ENCODE results near the gene TRMT1. TPM values are rescaled to one million over a fixed set of nuclear protein-coding genes. Genes with fewer than 3 reads are reported as not detected.

Gene TRMT1
- total RNA-seq, 1 experiment from 2014 or later = 109 TPM

DNA sequence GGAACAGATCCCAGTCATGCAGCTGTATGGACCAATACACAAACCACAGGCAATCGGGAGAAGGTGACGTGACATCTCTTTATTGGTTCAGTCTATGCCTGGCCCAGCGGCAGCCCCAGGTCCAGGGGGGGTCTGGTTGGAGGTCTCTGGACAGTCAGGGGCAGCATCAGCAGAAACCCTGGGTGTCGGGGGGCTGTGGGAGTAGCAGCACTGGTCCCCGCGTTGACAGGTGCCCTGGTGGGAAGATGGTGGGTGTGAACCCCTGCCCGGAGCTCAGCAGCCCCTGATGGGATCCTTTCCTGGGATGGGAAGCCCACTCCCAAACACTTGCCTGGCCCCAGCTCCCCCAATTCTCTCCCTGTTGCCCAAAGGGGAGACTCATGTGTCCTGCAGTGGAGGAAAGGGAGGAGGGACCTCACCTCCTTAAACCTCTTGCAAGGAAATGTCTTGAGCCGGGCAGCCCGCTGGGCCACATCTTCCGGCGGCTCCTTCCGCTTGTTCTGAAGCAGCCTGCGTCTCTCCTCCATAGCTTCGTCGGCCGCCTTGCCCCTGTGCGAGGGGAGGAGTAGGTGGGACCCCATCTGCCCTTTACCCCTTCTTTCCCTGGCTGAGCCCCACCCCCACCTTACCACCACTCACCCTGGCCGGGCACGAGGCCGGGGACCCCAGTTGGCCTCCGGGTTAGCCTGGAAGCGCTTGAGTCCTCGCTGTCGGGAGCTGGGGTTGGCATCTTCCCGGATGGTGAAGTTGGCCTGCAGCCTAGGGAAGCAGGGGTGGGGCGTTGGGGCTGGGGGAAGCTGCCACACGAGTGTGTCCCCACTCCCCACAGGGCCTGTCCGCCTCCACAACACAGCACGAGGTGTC is 11.5 kb downstream of the TRMT1 start:
- H3K4me1 ChIP-seq (ENCODE audit: insufficient read depth, low read length, poor library complexity, severe bottlenecking) = no peaks in the 10 kb centered on the region
- intact Hi-C loops (cut with micrococcal nuclease; ENCODE audit: unreplicated experiment) = no loop called here
- no peak for DNase-seq (ENCODE audit: low spot score)
- no peaks in the 10 kb centered on the region for H3K9me3 ChIP-seq (ENCODE audit: low read depth, low read length, poor library complexity, severe bottlenecking)
- TSS peak; percentile 44 for BruUV-seq (replicated peaks)
- H3K4me3 ChIP-seq (ENCODE audit: low read depth, low read length, poor library complexity, severe bottlenecking) = no peak overlapping the region
- H3K27ac ChIP-seq (ENCODE audit: low read depth, low read length, poor library complexity, severe bottlenecking) = no peak overlapping the region
- TF ChIP-seq CTCF (conservative IDR thresholded peaks at IDR 0.05; ENCODE audit: low read depth, low read length) (peak; percentile 18; the same call in 1 of the 2 replicates), EZH2 (IDR thresholded peaks at IDR 0.05; ENCODE audit: borderline replicate concordance, low read depth, low read length, poor library complexity, severe bottlenecking) (no peak)
- H3K27me3 ChIP-seq (replicated peaks; ENCODE audit: insufficient read depth, low read depth, low read length, poor library complexity) = no peaks in the 10 kb centered on the region
- ChIA-PET CTCF (interaction anchor here (0.6 to 1.7 kb wide), 5 partner anchors 11 to 149 kb away, joined by 3 to 5 read pairs (median 4); no protein-coding TSS in a partner anchor), POLR2A (ENCODE audit: low non-redundant PET) (no interaction called here)
- H3K36me3 ChIP-seq (ENCODE audit: insufficient read depth, low read length, poor library complexity, severe bottlenecking) = peaks cover 19% of the 10 kb centered on the region

DNA sequence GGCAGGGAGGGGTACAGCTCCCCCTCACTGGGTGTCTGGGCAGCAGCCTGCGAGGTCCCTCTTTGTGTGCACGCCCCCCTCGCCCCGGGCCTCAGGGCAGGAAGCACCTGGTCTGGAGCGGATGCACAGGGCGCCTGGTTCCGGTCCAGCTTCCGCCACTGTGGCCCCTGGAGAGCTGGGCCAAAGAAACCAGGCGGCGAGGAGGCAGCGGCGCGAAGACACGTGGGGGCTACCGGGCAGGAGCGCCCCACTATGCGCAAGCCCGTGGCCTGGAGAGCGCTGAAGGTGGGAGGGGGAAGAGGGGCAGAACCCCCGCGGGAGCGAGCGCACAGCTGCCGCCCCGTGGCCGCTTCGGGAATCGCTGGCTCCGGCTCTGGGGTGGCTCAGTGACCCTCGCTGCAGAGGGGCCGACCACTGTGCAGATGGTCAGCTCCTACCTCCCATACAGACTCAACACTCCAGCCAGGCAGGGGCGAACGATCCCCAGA is 12.1 kb downstream of the TRMT1 start:
- DNase-seq (ENCODE audit: low spot score) = no peak
- intact Hi-C loops (cut with micrococcal nuclease; ENCODE audit: unreplicated experiment) = no loop called here

More for the DNA sequence above, 12.1 kb downstream of the TRMT1 start:
- CTCF ChIA-PET = interaction anchor here (0.6 to 1.7 kb wide), 5 partner anchors 10 to 148 kb away, joined by 3 to 5 read pairs (median 4); no protein-coding TSS in a partner anchor
- BruUV-seq (replicated peaks) = no TSS peak
- H3K9me3 ChIP-seq (ENCODE audit: low read depth, low read length, poor library complexity, severe bottlenecking) = no peaks in the 10 kb centered on the region
- no peaks in the 10 kb centered on the region for H3K4me1 ChIP-seq (ENCODE audit: insufficient read depth, low read length, poor library complexity, severe bottlenecking)
- TF ChIP-seq CTCF (conservative IDR thresholded peaks at IDR 0.05; ENCODE audit: low read depth, low read length) = peak; percentile 81
- TF ChIP-seq EZH2 (IDR thresholded peaks at IDR 0.05; ENCODE audit: borderline replicate concordance, low read depth, low read length, poor library complexity, severe bottlenecking) = no peak
- H3K4me3 ChIP-seq (ENCODE audit: low read depth, low read length, poor library complexity, severe bottlenecking) = no peak overlapping the region
- no peaks in the 10 kb centered on the region for H3K27me3 ChIP-seq (replicated peaks; ENCODE audit: insufficient read depth, low read depth, low read length, poor library complexity)
- POLR2A ChIA-PET (ENCODE audit: low non-redundant PET) = no interaction called here
- H3K27ac ChIP-seq (ENCODE audit: low read depth, low read length, poor library complexity, severe bottlenecking) = no peak overlapping the region
- H3K36me3 ChIP-seq (ENCODE audit: insufficient read depth, low read length, poor library complexity, severe bottlenecking) = peaks cover 12% of the 10 kb centered on the region
